OCI-LY7 (cell line): ENCODE data around the gene PCDHA8. TPM values are rescaled to one million over a fixed set of nuclear protein-coding genes. Genes with fewer than 3 reads are reported as not detected.
A peak's percentile ranks its signal among the peaks of the same experiment; 100 is the strongest.

Source experiments
- BruUV-seq: library from RNA; stranded (reverse); fragments of 400-500 nt; replicated peaks from 2 replicates; lab custom pipeline; 2021; lab: Mats Ljungman, UMichigan
- CTCF ChIA-PET: fragments of 300-600 bp; sonication (Branson Sonifier 250); formaldehyde crosslinking; loops from one replicate; lab custom pipeline; 2022; ENCODE audit warnings: antibody characterized with exemption; ENCODE audit not compliant: unreplicated experiment; lab: Charles Lee
- POLR2A ChIA-PET: fragments of 300-600 bp; sonication (Branson Sonifier 250); formaldehyde crosslinking; loops from one replicate; lab custom pipeline; 2022; ENCODE audit warnings: antibody characterized with exemption; lab: Charles Lee
- DNase-seq: peaks from one replicate; pipeline ENCODE4 v3.0.0-alpha.2; 2015; ENCODE audit warnings: low spot score
- H2AFZ ChIP-seq: fragments of 200-600 bp; sonication (generic), shearing (Covaris generic); 2 replicates; pipeline ENCODE4 v1.6.1; 2014; ENCODE audit warnings: mild to moderate bottlenecking, antibody characterized with exemption, low read length, moderate library complexity
- H3K27ac ChIP-seq: fragments of 200-600 bp; sonication (generic); 2 replicates; pipeline ENCODE4 v1.5.1; 2014; ENCODE audit warnings: mixed run types, low read depth, mild to moderate bottlenecking, moderate library complexity, low read length, inconsistent platforms; ENCODE audit not compliant: poor library complexity, severe bottlenecking
- H3K36me3 ChIP-seq: fragments of 200-600 bp; sonication (generic); 2 replicates; pipeline ENCODE4 v1.6.1; 2014; ENCODE audit warnings: mild to moderate bottlenecking, antibody characterized with exemption, low read length, moderate library complexity, mixed read lengths; ENCODE audit not compliant: insufficient read depth
- H3K4me1 ChIP-seq: fragments of 200-600 bp; sonication (generic); 2 replicates; pipeline ENCODE4 v1.5.1; 2014; ENCODE audit warnings: mild to moderate bottlenecking, low read length; ENCODE audit not compliant: insufficient read depth, poor library complexity, severe bottlenecking
- H3K4me2 ChIP-seq: fragments of 200-600 bp; sonication (generic); 2 replicates; pipeline ENCODE4 v1.6.1; 2014; ENCODE audit warnings: mild to moderate bottlenecking, low read length
- H3K4me3 ChIP-seq: fragments of 200-600 bp; sonication (generic); 2 replicates; pipeline ENCODE4 v1.5.1; 2014; ENCODE audit warnings: mild to moderate bottlenecking, low read depth, low read length; ENCODE audit not compliant: poor library complexity, severe bottlenecking
- H3K79me2 ChIP-seq: fragments of 200-600 bp; sonication (generic); 2 replicates; pipeline ENCODE4 v1.6.1; 2016; ENCODE audit warnings: low read depth, mild to moderate bottlenecking, low read length, moderate library complexity, mixed read lengths; ENCODE audit not compliant: insufficient read depth
- H3K9me2 ChIP-seq: fragments of 200-600 bp; sonication (generic); 2 replicates; pipeline ENCODE4 v1.6.1; 2016; ENCODE audit warnings: mild to moderate bottlenecking, low read length, mixed read lengths; ENCODE audit not compliant: insufficient read depth
- H3K9me3 ChIP-seq: fragments of 200-600 bp; sonication (generic); 2 replicates; pipeline ENCODE4 v1.6.1; 2014; ENCODE audit warnings: mild to moderate bottlenecking, mixed run types, low read length, mixed read lengths
- H4K20me1 ChIP-seq: fragments of 200-600 bp; sonication (generic); 2 replicates; pipeline ENCODE4 v1.6.1; 2014; ENCODE audit warnings: mild to moderate bottlenecking, antibody characterized with exemption, low read length, moderate library complexity, mixed read lengths; ENCODE audit not compliant: insufficient read depth
- EZH2phosphoT487 ChIP-seq: fragments of 200-600 bp; sonication (generic); IDR thresholded peaks from 2 replicates; pipeline ENCODE4 v1.6.1; 2018; ENCODE audit warnings: low read depth, borderline replicate concordance, mild to moderate bottlenecking, mixed run types, antibody characterized with exemption, low read length, moderate library complexity, mixed read lengths
- intact Hi-C: fragments of 100-400 bp; cut with micrococcal nuclease; formaldehyde crosslinking; loops from one replicate; pipeline ENCODE4 v1.10.0; 2022; ENCODE audit not compliant: unreplicated experiment
- total RNA-seq, 2 experiments: library from RNA; depleted of rRNA in 1 of 2; stranded (reverse); fragments of >200 nt in 1 of 2; shearing (Covaris generic) in 1 of 2; gene quantifications; 2 replicates each; pipeline ENCODE4 v1.2.3, GENCODE V29; 2014 to 2022
- TF ChIP-seq, protein P1 (sequence below): fragments of 200-600 bp; sonication (generic); conservative IDR thresholded peaks from 2 replicates; pipeline ENCODE4 v1.5.1; 2014; ENCODE audit warnings: mild to moderate bottlenecking, antibody characterized with exemption, low read length, moderate library complexity, mixed read lengths

Gene PCDHA8
- total RNA-seq, 2 experiments from 2014 or later: not detected

DNA sequence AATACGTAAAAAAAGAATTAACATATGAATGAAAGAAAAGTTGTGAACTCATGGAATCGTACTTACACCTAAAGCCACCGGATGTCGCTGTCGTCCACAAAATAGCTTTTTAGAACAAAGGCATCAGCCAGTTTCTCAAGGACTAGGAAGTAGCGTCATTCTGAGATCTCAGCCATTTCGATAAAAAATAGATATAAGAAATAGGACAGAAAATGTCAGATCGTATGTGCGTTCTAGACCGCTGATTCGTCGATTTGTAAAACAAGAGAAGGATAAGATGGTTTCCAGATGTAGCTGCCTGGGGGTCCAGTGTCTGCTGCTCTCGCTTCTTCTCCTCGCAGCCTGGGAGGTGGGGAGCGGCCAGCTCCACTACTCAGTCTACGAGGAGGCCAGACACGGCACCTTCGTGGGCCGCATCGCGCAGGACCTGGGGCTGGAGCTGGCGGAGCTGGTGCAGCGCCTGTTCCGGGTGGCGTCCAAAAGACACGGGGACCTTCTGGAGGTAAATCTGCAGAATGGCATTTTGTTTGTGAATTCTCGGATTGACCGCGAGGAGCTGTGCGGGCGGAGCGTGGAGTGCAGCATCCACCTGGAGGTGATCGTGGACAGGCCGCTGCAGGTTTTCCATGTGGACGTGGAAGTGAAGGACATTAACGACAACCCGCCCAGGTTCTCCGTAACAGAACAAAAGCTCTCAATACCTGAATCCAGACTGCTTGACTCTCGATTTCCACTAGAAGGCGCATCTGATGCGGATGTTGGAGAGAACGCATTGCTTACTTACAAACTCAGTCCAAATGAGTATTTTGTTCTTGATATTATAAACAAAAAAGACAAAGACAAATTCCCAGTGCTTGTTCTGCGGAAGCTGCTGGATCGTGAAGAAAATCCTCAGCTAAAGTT lies 15.0 kb downstream of the PCDHA8 start, which contains the start of gene PCDHA10:
PCDHA10 (plus strand) TSS at position 126 of the 903 bp plus-strand sequence; CDS start at position 278, 152 bp downstream.
- no peaks in the 10 kb centered on the region for H4K20me1 ChIP-seq
- H3K9me3 ChIP-seq: no peaks in the 10 kb centered on the region
- ChIA-PET POLR2A (no interaction called here), CTCF (no interaction called here)
- no peak within 1 kb of the TSS for H3K27ac ChIP-seq
- TF ChIP-seq, protein P1, sequence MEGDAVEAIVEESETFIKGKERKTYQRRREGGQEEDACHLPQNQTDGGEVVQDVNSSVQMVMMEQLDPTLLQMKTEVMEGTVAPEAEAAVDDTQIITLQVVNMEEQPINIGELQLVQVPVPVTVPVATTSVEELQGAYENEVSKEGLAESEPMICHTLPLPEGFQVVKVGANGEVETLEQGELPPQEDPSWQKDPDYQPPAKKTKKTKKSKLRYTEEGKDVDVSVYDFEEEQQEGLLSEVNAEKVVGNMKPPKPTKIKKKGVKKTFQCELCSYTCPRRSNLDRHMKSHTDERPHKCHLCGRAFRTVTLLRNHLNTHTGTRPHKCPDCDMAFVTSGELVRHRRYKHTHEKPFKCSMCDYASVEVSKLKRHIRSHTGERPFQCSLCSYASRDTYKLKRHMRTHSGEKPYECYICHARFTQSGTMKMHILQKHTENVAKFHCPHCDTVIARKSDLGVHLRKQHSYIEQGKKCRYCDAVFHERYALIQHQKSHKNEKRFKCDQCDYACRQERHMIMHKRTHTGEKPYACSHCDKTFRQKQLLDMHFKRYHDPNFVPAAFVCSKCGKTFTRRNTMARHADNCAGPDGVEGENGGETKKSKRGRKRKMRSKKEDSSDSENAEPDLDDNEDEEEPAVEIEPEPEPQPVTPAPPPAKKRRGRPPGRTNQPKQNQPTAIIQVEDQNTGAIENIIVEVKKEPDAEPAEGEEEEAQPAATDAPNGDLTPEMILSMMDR: peak; percentile 68
- no peak for TF ChIP-seq EZH2phosphoT487
- H2AFZ ChIP-seq: no peak within 1 kb of the TSS
- DNase-seq: peak; percentile 18
- no peak within 1 kb of the TSS for H3K4me2 ChIP-seq
- no peaks in the 10 kb centered on the region for H3K4me1 ChIP-seq
- no peak within 1 kb of the TSS for H3K4me3 ChIP-seq
- intact Hi-C loops: no loop called here
- H3K36me3 ChIP-seq: no peaks in the 10 kb centered on the region
- H3K9me2 ChIP-seq: no peaks in the 10 kb centered on the region
- no TSS peak for BruUV-seq
- H3K79me2 ChIP-seq: no peaks in the 10 kb centered on the region

DNA sequence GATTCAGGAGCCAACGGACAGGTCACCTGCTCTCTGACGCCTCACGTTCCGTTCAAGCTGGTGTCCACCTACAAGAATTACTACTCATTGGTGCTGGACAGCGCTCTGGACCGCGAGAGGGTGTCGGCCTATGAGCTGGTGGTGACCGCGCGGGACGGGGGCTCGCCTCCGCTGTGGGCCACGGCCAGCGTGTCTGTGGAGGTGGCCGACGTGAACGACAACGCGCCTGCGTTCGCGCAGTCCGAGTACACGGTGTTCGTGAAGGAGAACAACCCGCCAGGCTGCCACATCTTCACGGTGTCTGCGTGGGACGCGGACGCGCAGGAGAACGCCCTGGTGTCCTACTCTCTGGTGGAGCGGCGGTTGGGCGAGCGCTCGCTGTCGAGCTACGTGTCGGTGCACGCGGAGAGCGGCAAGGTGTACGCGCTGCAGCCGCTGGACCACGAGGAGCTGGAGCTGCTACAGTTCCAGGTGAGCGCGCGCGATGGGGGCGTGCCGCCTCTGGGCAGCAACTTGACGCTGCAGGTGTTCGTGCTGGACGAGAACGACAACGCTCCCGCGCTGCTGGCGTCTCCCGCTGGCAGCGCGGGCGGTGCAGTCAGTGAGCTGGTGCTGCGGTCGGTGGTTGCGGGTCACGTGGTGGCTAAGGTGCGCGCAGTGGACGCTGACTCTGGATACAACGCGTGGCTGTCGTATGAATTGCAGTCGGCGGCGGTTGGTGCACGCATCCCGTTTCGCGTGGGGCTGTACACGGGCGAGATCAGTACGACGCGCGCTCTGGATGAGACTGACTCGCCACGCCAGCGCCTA lies 16.4 kb downstream of the PCDHA8 start:
- H2AFZ ChIP-seq: no peak overlapping the region
- no peaks in the 10 kb centered on the region for H4K20me1 ChIP-seq
- H3K4me3 ChIP-seq: no peak overlapping the region
- POLR2A ChIA-PET: no interaction called here
- H3K27ac ChIP-seq: no peak overlapping the region
- intact Hi-C loops: no loop called here
- no peaks in the 10 kb centered on the region for H3K4me1 ChIP-seq
- H3K9me3 ChIP-seq: no peaks in the 10 kb centered on the region
- H3K79me2 ChIP-seq: no peaks in the 10 kb centered on the region
- H3K4me2 ChIP-seq: no peak overlapping the region
- BruUV-seq: no TSS peak
- no peaks in the 10 kb centered on the region for H3K9me2 ChIP-seq
- CTCF ChIA-PET: no interaction called here
- TF ChIP-seq EZH2phosphoT487: no peak
- TF ChIP-seq, protein P1: no peak
- H3K36me3 ChIP-seq: no peaks in the 10 kb centered on the region
- no peak for DNase-seq
